Stimulated activated CD8-positive, alpha-beta memory T cell treated with anti-CD3 and anti-CD28 coated beads, Interleukin-7, amount 100 ng/mL, for 48 hours (primary cell): Measurements from ENCODE around the gene ZNF827.

Experiments used
- DNase-seq, 2 donors: peaks; one replicate each; pipeline ENCODE4 v3.0.0-alpha.2; 2020; ENCODE audit warnings: low read depth in 1 of 2; ENCODE audit errors: extremely low read depth in 1 of 2

ZNF827 gene

GRCh38 chr4:145770124-145770523 lies 168.5 kb downstream of the ZNF827 start:
- no peak for DNase-seq

- DNase-seq: no peak
Measured at GRCh38 chr4:145769450-145770037, 169.1 kb downstream of the ZNF827 start.

DNA sequence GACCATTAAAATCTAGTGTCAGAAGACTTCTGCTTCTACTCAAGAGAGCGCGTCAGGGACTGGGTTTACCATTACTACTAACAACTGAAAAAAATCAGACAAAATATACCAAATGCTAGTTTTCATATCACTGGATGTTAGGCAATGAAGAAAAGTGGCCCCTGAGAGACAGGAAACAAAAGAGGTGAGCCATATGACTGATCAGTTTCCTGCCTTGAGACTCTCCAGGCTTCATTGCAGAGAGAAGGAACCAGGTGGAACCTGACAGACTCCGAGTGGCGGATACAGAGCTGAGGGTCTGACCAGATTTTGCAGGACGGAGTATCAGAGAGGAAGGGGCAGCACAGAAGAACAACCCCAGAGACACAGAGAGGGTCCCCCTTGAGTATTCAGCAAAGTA lies 172.3 kb downstream of the ZNF827 start:
- no peak for DNase-seq

DNA sequence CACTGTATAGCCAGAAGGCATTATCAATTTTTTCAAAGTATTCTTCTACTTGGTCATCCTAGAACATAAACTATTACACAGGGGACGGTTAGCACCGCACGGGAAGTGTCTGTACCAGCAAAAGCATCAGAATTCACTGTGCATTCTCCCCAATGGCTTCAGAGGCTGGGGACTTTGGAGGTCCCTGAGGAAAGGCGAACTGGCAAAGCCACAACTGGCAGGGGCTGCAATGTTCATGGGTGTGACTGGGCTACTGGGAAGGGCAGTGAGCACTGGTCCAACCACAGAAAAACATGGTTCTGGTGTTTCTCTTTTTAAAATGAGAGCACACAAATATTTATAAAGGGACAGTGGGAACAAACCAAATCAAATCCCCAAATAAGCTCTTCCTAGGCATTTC lies 175.2 kb downstream of the ZNF827 start:
- no peak for DNase-seq

GRCh38 chr4:145762719-145763118 lies 175.9 kb downstream of the ZNF827 start:
- no peak for DNase-seq

DNA sequence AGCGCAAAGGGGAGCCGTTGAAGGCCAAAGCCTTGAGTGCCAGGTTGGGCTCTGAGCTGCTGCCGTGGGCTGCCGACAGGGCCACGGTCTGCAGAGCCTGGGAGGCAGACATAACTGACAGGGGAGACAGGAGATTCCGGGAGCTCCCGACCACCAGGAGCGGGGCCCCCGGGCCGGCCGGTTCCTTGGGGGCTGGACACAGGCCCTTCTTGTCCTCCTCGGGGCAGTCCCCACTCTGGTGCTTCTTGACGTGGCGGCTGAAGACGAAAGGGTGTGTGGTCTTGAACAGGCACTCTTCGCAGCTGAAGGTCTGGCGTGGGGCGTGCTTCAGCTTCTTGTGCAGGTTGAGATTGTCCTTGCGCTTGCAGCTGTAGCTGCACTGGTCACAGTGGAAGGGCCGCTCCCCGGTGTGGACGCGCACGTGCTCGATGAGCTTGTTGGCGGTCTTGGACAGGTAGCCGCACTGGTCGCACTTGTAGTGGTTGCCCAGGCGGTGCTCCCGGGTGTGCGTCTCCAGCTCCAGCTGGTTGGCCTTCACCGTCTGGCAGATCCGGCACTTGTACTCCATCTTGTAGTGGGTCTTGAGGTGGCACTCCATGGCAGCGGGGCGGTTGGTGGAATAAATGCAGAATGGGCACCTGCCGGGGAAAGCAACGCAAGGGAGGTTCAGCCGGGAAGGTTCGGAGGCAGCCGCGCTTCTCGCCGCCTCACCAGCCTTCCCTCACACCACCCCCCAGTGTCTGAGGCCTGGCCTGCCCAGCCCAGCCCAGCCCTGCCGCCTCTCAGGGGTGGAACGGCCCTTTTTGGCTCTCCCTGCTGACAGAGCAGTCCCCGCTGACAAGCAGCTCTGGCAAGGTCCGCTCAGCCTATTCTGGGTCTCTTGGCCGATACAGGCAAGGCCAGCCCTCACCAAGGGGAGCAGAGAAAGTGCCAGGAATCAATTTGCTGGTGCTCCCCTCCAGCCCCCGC lies 177.4 kb downstream of the ZNF827 start:
- no peak for DNase-seq

- DNase-seq: no peak
Measured at GRCh38 chr4:145760176-145760575, 178.4 kb downstream of the ZNF827 start.

GRCh38 chr4:145757188-145757587 lies 181.4 kb downstream of the ZNF827 start:
- DNase-seq: no peak

GRCh38 chr4:145756244-145756643 lies 182.4 kb downstream of the ZNF827 start:
- DNase-seq: no peak

DNA sequence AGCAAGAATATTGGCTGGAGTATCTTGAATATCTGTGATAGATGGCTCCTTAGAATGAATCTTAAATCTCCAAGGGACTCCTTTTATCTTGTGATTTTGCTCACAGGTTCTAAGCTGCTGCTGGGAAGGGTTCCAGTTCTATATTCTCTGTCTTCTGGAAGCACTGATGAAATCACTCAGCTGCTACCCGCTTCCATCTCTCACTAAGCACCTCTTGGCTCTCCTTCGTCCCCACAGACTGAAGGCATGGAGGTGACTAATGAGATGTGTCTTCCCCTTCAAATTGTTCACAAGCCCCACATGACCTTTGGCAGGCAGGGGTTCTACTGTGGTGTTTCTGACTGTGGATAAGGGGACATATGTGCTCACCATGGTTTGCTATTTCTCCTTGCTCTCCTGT lies 182.8 kb downstream of the ZNF827 start:
- DNase-seq: no peak

DNA sequence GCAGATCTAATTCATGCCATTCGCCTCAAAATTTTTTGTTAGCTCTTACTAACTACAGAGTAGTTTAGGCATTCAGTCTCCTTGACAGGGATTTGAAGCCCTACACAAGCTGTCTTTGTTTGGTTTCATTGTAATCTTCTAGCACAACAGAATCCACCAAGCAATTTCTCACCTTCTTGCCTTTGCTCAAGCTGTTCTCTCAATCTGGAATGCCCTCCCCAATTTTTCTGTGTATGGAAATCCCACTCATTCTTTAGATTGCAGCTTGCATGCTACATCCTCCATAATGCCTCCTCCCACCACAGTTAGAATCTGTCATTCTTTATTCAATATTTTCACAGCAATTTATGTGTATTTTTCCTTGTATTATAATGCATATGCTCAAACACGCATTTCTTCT lies 195.0 kb downstream of the ZNF827 start:
- DNase-seq: no peak

- no peak for DNase-seq
Measured at GRCh38 chr4:145740806-145741205, 197.8 kb downstream of the ZNF827 start.

DNA sequence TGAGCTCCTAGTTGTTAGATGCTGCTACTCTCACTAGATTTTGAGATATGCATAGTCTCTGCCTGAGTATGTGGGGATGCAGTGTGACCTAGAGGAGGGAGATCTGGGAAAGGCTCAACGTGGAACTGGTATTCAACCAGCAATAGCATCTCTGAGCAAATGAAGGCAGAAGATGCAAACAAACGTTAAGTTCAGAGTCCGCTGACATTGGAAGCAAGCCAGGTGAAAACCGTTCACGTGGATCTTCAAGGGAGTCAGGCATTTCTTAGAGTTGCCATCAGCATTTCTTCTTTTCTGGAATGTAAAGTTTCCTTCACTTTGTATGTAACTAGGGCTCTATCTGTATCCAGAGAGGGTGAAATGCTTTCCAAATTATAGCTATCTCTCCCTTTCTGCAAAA lies 198.8 kb downstream of the ZNF827 start:
- no peak for DNase-seq

DNA sequence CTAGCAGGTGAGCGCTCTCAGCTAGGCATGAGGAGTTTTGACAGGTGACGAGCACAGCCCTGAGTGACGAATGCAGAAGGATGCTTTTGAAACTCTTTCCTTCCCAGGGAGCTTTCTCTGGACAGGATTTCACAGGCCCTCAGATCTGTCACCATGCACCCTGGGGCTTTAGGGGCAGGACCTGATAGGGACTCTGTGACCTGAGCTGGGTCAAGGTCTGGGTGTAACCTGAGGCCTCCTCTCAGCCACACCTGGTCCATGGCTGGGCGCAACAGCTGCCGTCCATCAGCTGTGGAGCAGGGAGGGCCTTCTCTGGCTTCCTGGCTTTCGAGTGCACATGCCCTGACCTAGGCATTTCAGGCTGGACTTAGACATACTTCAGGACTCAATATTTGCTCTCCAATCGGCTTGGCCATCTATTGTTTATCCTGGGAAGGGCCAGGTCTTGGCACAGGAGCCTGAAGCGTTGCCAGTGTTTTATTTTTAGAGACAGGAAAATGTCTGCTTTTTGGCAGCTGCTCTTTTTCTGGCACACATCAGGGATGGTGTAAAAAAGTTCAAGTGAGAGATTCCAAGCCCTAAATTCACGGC lies 202.3 kb downstream of the ZNF827 start:
- no peak for DNase-seq

GRCh38 chr4:145735827-145736226 lies 202.8 kb downstream of the ZNF827 start:
- DNase-seq: no peak

- no peak for DNase-seq
Measured at GRCh38 chr4:145735347-145735675, 203.3 kb downstream of the ZNF827 start.

- peak in 1 of 2 donors; percentile 21 for DNase-seq
Measured at GRCh38 chr4:145734576-145735346, 203.9 kb downstream of the ZNF827 start.

DNA sequence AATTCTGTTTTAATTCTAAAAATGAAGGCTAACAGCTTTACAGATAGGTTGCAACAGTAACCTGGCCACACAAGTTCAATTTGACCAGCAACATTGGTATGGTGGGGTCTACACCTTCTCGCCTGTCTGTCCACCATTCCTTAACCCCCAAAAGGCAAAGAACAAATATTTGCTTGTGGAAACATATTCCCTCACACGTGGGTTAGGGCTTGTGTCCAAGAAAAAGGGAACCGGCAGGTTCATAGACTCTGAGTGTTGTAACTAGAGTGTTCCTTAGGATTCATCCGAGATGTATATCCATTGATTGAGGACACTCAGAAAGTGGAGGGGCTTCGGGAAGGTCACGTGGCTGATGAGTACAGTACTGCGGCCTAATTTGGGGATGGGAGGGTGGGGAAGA lies 204.6 kb downstream of the ZNF827 start:
- no peak for DNase-seq

DNA sequence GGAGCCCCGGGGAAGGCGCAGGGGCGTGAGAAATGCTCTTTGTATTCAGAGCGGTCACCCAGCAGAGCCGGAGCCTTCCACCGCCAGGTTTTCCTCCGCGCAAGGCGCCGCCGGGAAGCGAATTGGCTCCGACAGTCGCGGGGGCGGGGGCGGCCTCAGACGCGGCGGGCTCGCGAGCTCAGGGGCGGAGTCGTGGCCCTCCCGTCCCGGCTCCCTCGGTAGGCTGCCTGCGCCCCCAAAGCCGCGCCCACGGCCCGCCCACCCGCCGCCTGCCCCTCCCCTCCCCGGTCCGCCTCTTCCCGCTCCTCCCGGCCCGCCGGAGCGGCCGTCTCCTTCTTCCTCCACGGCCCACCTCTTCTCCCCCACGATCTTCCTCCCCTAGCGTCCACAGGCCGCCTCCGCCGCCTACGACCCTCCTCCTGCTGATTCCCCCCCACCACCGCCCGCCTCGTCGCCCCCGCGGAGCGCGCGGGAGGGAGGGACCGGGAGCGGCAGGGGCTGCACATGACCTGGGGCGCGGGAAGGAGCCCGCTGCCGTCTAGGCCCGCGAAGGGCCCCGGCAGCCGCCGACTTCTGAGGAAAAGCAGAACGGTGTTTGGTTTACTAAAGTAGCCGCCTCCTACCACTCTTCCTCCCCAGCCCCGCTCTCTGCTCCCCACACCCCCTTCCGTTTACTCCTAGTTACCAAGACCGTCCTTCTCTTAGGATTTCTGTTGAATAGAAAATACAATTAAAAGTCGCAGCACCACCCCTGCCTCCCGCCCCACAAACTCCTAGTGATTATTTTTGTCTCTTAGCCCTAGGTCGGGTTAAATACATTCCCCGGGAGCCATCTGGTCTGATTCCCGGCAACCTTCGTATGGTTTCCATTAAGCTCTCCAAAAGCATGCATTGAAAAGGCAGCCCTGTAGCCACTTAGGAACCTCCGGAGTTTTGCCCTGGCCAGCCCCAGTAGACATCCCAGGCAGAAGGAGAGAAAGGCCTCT lies 205.4 kb downstream of the ZNF827 start:
- DNase-seq: peak; percentile 77 to 86
